Measurements from ENCODE around the gene RTN4IP1.
A peak's percentile ranks its signal among the peaks of the same experiment; 100 is the strongest.
"Not testable (repeated sequence)": the region's sequence is repeated elsewhere in the genome, so short reads cannot be mapped to it uniquely, and the experiment has no call there.

RTN4IP1 gene

DNA sequence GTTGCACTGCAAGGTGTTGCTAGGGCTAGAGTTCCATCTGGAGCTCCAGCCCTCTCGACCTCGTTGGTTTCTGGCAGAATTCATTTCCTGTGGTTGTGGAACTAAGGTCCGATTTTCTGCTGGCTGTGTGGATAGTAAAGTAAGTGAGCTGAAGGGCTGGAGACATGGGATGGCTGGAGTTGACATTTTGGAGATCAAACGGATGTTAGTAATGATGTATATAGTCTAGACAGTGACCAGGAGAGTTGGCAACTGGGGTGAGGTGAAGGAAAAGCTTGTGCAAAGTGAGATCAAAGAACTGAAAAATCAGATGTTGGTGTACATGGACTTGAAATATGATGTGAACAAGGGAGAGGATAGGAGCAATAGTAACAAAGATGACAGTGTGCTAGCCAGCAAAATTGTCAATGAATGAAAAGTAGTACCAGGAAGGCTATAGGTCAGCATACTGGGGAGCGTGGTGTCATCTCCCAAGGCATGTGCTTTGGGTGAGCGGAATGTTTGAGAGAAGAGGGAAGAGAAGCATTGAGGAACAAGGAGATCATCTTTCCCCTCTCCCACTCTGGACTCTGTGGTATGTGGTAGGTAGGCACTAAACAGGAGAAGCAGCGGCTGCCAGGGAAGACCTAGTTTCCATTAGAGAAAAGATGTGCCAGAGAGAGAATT, 7.9 kb upstream of the RTN4IP1 start:
- H3K4me3 Mint-ChIP-seq = no peak overlapping the region

DNA sequence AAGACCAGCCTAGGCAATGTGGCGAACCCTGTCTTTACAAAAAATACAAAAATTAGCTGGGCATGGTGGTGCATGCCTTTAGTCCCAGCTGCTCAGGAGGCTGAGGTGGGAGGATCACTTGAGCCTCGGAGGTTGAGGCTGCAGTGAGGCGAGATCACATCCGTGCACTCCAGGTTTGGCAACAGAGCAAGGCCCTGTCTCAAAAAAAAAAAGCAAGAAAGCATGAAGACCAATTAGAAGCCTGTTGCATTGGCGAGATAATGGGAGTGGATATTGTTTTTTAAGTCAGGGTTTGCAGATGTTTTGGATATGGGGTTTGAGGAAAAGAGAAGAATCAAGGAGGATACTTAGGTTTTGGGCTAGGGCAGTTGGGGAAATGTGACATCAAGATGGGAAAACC, 5.3 kb upstream of the RTN4IP1 start:
- Mint-ChIP-seq H3K4me1 (peaks cover 37% of the 10 kb centered on the region), H3K4me3 (no peak overlapping the region), H3K27me3 (no peaks in the 10 kb centered on the region), H3K27ac (no peak overlapping the region), H3K9me3 (no peaks in the 10 kb centered on the region)
- ATAC-seq = no peak
- no peak for DNase-seq

More for the DNA sequence above, 7.9 kb upstream of the RTN4IP1 start:
- ATAC-seq = no peak
- H3K9me3 Mint-ChIP-seq = no peaks in the 10 kb centered on the region
- peaks cover 35% of the 10 kb centered on the region for H3K4me1 Mint-ChIP-seq
- no peak overlapping the region for H3K27ac Mint-ChIP-seq
- DNase-seq = no peak
- H3K27me3 Mint-ChIP-seq = no peaks in the 10 kb centered on the region

DNA sequence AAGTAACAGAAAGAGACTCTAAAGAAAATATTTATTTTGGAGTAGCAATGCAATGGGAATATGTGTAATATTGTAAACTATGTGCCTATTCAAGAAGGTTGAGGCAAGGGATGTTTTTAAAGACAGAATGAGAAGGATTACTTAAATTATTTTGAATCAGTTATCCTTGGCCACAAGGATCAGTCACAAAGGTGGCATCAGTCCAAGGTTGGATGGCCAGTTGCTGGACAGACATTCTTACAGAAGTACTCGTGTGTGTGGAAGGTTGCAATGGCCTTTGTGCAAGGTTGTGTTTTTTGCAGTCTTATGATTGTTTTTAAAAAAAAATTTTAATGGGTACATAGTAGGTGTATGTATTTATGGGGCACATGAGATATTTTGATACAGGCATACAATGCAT, 2.0 kb upstream of the RTN4IP1 start:
- H3K4me1 Mint-ChIP-seq = peaks cover 22% of the 10 kb centered on the region
- no peak overlapping the region for H3K27ac Mint-ChIP-seq
- ATAC-seq (no peak), DNase-seq (no peak)
- H3K27me3 Mint-ChIP-seq = no peaks in the 10 kb centered on the region
- H3K9me3 Mint-ChIP-seq = no peaks in the 10 kb centered on the region
- H3K4me3 Mint-ChIP-seq = no peak overlapping the region

DNA sequence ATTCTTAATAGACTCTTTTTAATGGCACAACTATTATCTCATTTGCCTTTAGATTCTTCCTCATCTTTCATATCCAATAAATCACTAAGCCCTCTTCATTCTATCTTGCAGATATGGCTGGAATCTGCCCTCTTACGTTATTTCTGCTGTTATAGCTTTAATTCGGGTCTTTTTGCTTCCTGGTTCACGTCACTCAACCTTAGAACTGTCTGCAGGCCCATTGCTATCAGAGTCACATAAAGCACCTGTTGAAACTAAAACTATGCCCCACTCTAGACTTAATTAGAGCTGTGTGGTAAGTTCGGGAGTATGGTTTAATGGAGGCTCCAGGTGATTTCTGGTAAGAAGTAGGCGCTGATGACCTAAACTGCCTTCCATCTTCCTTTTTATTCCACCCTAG, 1.1 kb upstream of the RTN4IP1 start:
- DNase-seq (no peak), ATAC-seq (no peak)
- peak overlapping the region; percentile 90 to 94 for H3K4me3 Mint-ChIP-seq
- H3K27me3 Mint-ChIP-seq = no peaks in the 10 kb centered on the region
- H3K9me3 Mint-ChIP-seq = no peaks in the 10 kb centered on the region
- peaks cover 22% of the 10 kb centered on the region for H3K4me1 Mint-ChIP-seq
- H3K27ac Mint-ChIP-seq = peak overlapping the region; percentile 98

DNA sequence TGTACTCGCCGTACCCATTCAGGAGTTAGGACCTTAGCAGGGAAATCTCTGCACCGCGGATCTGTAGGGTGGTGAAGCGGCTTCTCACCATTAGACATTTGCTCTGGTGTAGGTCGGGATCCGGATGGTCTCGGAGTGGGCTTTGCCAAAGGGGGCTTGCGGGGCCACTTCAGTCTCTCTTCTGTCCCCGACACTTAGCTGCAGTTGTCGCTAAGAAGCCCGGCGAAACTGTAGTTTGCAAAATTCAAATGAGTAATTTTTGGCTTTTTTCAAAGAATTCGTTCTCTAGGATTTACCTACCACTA, 513 bp upstream of the RTN4IP1 start:
- no peak for ATAC-seq
- Mint-ChIP-seq H3K4me3 (peak overlapping the region; percentile 90 to 94), H3K27me3 (no peaks in the 10 kb centered on the region), H3K4me1 (peaks cover 22% of the 10 kb centered on the region), H3K27ac (peak overlapping the region; percentile 98), H3K9me3 (no peaks in the 10 kb centered on the region)
- DNase-seq = no peak

DNA sequence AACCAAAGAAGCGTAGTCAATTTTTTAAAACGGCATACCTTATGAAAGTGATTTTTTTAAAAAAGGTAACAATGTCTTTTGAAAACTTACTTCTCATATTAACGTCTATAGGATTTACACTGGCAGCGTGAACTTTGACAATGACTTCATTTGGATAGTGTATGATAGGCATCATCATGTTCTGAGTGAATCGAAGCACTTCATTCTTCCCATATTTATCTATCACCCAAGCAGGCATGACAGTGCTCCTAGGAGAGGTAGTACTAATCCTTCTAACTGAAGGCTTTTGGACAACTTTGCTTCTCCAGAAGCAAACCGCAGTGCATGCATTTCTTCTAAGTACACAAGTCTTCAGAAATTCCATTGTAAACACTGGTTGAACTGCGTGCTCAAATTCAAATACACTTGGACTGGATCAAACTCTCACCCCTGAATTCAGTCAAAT, 618 bp downstream of the RTN4IP1 start:
- Mint-ChIP-seq H3K27me3 (no peaks in the 10 kb centered on the region), H3K9me3 (no peaks in the 10 kb centered on the region), H3K4me1 (peaks cover 22% of the 10 kb centered on the region), H3K4me3 (peak overlapping the region; percentile 90 to 94), H3K27ac (peak overlapping the region; percentile 98)
- ATAC-seq (no peak), DNase-seq (no peak)

DNA sequence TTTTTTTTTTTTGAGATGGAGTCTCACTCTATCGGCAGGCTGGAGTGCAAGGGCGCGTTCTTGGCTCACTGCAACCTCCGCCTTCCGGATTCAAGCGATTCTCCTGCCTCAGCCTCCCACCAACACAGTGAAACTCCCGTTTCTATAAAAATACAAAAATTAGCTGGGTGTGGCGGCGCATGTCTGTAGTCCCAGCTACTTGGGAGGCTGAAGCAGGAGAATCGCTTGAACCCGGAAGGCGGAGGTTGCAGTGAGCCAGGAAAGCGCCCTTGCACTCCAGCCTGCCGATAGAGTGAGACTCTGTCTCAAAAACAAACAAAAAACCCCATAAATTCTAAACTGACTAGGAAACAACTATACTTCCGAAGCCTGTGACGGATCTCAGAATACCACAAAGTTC, 1.5 kb downstream of the RTN4IP1 start:
- H3K4me1 Mint-ChIP-seq = peaks cover 21% of the 10 kb centered on the region
- peak overlapping the region; percentile 32 to 46 for H3K4me3 Mint-ChIP-seq
- H3K27me3 Mint-ChIP-seq, H3K27ac Mint-ChIP-seq, DNase-seq, H3K9me3 Mint-ChIP-seq, ATAC-seq: not testable (repeated sequence)

DNA sequence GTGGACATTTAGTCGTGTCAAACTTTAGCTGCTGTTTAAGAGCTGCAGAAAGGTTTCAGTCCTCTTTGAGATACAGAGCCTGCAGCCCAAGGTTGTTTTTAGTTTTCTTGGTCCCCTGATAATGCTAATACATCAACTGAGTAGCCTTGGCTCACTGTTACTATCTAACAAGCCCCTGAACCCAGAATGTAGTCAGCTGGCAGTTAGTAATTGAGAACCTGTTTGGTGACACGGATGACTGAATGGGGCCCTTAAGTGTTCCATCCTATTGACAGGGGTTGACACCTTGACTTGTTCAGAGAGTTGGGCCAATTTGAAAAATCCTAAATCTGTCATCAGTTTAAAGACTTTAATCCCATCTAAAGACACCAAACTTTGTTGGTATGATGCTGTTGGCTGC, 2.8 kb downstream of the RTN4IP1 start:
- Mint-ChIP-seq H3K27ac (no peak overlapping the region), H3K27me3 (no peaks in the 10 kb centered on the region), H3K9me3 (no peaks in the 10 kb centered on the region), H3K4me1 (peaks cover 17% of the 10 kb centered on the region), H3K4me3 (no peak overlapping the region)
- no peak for DNase-seq
- ATAC-seq = no peak

DNA sequence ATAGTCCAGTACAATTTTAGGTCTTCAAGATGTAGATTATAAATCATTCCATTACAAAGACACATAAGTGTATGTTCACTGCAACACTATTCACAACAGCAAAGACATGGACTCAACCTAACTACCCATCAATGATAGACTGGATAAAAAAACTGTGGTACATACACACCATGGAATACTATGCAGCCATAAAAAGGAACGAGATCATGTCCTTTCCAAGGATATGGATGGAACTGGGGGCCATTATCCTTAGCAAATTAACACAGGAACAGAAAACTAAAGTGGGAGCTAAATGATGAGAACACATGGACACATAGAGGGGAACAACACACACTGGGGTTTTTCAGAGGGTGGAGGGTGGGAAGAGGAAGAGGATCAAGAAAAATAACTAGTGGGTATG, 6.3 kb downstream of the RTN4IP1 start:
- peaks cover 2% of the 10 kb centered on the region for H3K4me1 Mint-ChIP-seq
- no peak for DNase-seq

DNA sequence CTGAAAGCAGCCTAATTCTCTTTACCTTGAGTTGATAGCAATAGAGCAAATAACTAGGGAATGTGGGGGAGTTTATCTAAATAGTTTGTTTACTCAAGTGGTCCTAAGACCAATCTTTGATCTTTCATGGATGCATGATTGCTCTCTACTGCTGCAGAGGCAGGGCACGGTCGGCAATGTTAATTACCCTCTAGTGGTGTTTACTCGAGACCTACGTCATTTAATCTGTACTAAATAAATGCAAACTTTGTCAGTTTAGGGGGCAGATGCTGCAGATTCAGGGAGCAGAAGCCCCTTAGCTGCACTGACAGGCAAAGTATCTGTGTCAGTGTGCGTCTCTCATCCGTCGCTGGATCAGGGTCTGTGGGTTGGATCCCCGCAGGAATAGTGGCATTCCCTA, 6.9 kb downstream of the RTN4IP1 start:
- ATAC-seq = no peak
- peaks cover under 1% of the 10 kb centered on the region for H3K4me1 Mint-ChIP-seq
- H3K9me3 Mint-ChIP-seq = no peaks in the 10 kb centered on the region
- no peak overlapping the region for H3K27ac Mint-ChIP-seq
- H3K4me3 Mint-ChIP-seq = no peak overlapping the region
- DNase-seq = no peak
- no peaks in the 10 kb centered on the region for H3K27me3 Mint-ChIP-seq

More for the DNA sequence above, 6.3 kb downstream of the RTN4IP1 start:
- Mint-ChIP-seq H3K4me3 (no peak overlapping the region), H3K27me3 (no peaks in the 10 kb centered on the region), H3K27ac (no peak overlapping the region), H3K9me3 (no peaks in the 10 kb centered on the region)
- no peak for ATAC-seq

DNA sequence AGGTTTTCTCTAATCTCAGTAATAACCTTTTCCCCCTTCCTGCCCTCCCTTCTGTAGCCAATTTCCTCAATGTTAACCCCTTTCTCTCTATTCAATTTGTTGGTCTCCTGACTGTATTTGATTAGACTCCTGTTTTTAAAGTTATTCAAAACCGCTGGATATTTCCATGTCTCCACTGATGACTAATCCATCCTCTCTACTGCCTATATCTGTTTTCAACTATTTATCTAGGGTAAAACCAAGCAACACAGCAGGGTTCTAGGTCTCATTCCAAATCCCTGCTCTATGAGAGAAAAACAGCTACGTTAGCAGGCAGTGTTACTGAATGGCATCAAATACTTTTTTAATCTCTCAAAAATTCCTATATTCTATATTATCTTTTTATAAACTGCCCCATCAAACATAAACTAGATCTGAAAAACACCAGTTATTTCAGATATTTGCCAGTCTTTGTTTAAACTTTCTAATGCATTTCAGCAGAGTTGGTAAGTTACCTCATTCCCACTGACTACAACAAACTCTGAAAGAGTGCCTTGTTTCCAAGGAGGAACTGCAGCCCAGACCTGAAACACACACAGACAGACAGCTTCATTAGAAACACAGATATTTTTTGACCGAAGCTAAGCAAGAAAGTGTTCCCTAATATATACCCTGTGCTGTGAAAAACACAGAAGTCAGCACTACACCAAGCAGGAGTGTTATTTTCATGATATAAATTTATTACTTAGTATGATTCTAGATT, 8.2 kb downstream of the RTN4IP1 start:
- DNase-seq = no peak
- peaks cover 4% of the 10 kb centered on the region for H3K4me1 Mint-ChIP-seq

DNA sequence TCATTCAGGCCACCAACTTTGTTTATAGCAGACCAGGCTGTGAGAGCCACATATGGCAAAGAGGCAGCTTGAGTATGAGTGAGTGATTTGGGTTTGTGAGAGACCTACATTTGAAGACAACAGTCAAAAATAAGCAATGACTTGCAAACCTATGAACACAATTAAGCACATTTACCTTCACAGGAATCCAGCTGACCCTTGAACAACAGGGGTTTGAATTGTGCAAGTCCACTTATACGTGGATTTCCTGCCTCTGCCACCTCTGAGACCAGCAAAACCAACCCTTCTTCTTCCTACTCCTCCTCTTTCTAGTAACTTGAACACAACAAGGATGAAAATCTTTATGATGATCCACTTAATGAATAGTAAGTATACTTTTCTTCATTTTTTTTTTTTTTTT, 10.1 kb downstream of the RTN4IP1 start:
- H3K27me3 Mint-ChIP-seq = no peaks in the 10 kb centered on the region
- DNase-seq = no peak
- ATAC-seq = no peak
- no peak overlapping the region for H3K4me3 Mint-ChIP-seq
- H3K4me1 Mint-ChIP-seq = peaks cover 7% of the 10 kb centered on the region
- no peaks in the 10 kb centered on the region for H3K9me3 Mint-ChIP-seq
- H3K27ac Mint-ChIP-seq = no peak overlapping the region

More for the DNA sequence above, 8.2 kb downstream of the RTN4IP1 start:
- Mint-ChIP-seq H3K27ac (no peak overlapping the region), H3K27me3 (no peaks in the 10 kb centered on the region), H3K4me3 (no peak overlapping the region), H3K9me3 (no peaks in the 10 kb centered on the region)
- no peak for ATAC-seq

DNA sequence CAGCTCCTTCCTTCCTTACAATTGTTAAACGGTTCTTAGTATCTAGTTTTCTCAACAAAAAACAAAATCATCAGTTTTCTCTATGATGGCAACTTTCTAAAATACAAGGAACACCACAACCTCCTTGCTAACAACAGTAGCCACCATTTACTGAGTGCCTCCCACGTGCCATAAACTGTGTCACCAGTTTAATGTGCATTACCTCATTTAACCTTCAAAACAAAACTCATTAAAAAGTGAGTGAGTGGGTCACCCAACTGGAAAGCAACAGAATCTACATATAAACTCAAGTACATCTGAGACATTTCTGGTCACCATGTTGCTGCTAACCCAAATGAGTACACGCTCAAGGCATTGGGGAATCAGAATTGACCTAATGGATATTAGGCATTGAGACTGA, 11.0 kb downstream of the RTN4IP1 start:
- H3K27ac Mint-ChIP-seq = no peak overlapping the region

DNA sequence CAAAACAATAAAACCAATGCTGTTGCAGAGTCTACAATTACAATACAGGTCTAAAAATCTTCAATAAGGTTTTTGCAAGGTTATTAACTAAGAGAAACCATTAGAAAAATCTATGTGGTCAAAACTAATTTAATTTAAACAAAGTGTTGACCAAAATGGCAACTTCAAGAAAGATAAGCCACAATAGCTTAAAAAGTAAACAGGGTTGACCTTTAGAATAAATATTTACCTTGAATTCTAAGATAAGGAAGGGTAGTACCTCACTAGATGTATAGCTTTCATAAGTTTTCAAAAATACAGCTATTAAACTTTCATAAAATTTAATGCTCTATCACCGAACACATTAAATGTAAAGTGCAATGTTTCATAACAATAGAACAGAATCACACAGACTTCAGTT, 11.4 kb downstream of the RTN4IP1 start:
- ATAC-seq (no peak), DNase-seq (no peak)
- Mint-ChIP-seq H3K4me1 (peaks cover 21% of the 10 kb centered on the region), H3K27ac (no peak overlapping the region), H3K4me3 (no peak overlapping the region), H3K9me3 (no peaks in the 10 kb centered on the region), H3K27me3 (no peaks in the 10 kb centered on the region)

More for the DNA sequence above, 11.0 kb downstream of the RTN4IP1 start:
- H3K27me3 Mint-ChIP-seq = no peaks in the 10 kb centered on the region
- H3K9me3 Mint-ChIP-seq = no peaks in the 10 kb centered on the region
- H3K4me1 Mint-ChIP-seq = peaks cover 16% of the 10 kb centered on the region
- no peak overlapping the region for H3K4me3 Mint-ChIP-seq
- DNase-seq (no peak), ATAC-seq (no peak)

DNA sequence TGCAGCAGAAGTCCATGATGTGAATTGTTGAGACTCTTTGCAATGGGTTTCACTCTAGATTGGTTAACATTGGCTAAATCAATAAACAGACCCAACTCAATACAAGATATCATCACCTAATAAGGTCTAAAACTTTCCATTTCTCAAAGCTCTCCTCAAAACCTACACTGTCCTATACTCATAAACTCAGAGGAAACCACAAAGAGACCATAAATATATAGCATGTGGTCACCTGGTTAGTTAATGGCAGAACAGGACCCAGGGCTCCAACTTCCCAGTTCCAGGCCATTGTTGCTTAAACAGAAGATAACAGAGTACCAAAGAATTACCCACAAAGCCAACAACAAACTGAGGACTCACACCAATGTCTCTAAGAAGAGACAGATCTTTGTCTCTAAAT, 12.0 kb downstream of the RTN4IP1 start:
- Mint-ChIP-seq H3K4me3 (no peak overlapping the region), H3K27ac (no peak overlapping the region), H3K4me1 (peaks cover 27% of the 10 kb centered on the region), H3K27me3 (no peaks in the 10 kb centered on the region), H3K9me3 (no peaks in the 10 kb centered on the region)
- DNase-seq = no peak
- ATAC-seq = no peak

DNA sequence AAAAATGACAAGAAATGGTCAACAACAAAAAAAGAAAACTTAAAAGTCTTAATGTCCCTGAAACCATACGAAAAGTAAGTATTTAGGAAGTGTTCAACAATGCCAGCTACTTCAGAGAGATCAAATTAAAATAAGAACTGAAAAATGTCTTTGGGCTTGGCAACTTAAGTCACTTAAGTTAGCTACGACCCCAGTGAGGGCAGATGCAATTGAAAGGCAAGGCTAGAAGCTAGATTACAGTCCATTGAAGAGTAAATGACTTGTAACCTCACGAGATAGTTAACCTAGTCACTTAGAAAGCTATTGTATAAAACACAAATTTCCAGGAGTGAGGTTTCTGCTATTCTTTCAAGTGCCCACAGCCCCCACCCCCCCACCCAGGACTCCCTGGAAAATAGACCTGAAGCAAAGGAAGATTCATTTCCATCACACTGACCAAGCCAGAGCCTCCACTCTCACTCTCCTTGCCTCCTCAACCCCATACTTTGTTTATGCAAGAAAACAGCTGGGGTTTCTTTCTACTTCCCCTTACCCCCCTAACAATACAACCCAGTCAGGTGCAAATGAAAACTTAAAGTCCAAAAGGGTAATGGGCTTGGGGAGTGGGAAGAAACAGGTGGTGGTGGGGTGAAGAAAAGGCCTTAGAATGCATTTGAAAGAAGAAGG, 14.6 kb downstream of the RTN4IP1 start:
- no peak overlapping the region for H3K27ac Mint-ChIP-seq
- DNase-seq = no peak
- peaks cover 27% of the 10 kb centered on the region for H3K4me1 Mint-ChIP-seq
- H3K27me3 Mint-ChIP-seq = no peaks in the 10 kb centered on the region
- no peak overlapping the region for H3K4me3 Mint-ChIP-seq
- no peaks in the 10 kb centered on the region for H3K9me3 Mint-ChIP-seq
- ATAC-seq = no peak
